IMR-90 (cell line): ENCODE results near the gene CD93.

Source experiments
- CEBPB ChIP-seq: IDR thresholded peaks from 2 replicates; pipeline ENCODE4 v1.6.1; 2012; ENCODE audit warnings: low read depth, low read length, improper control_type of control experiment
- POLR2A ChIP-seq: IDR thresholded peaks from 2 replicates; pipeline ENCODE4 v1.6.1; 2012; ENCODE audit warnings: mild to moderate bottlenecking, low read depth, low read length
- TF ChIP-seq, protein P1 (sequence below): conservative IDR thresholded peaks from 2 replicates; pipeline ENCODE4 v1.5.1; 2012; ENCODE audit warnings: mild to moderate bottlenecking, low read depth, low read length, improper control_type of control experiment

DNA sequence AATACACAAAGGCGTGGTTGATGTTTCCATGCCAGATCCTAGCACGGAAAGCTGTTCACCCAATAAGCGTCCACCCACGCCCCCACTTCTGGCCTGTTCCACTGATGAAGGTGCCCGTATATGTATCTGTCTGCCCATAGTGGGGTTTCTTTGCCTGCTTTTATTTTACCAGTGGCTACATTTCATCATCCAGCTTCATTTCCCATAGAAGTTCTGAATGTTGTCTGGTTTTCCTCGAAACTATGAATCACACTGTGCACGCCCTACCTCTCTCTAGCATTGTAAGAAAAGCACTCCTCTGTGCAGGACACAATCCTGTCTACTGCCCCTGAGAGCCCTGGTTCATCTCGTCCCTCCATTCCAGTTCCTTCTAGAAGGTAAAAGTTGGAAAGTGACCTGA, 8.8 kb upstream of the CD93 start:
- TF ChIP-seq, protein P1, sequence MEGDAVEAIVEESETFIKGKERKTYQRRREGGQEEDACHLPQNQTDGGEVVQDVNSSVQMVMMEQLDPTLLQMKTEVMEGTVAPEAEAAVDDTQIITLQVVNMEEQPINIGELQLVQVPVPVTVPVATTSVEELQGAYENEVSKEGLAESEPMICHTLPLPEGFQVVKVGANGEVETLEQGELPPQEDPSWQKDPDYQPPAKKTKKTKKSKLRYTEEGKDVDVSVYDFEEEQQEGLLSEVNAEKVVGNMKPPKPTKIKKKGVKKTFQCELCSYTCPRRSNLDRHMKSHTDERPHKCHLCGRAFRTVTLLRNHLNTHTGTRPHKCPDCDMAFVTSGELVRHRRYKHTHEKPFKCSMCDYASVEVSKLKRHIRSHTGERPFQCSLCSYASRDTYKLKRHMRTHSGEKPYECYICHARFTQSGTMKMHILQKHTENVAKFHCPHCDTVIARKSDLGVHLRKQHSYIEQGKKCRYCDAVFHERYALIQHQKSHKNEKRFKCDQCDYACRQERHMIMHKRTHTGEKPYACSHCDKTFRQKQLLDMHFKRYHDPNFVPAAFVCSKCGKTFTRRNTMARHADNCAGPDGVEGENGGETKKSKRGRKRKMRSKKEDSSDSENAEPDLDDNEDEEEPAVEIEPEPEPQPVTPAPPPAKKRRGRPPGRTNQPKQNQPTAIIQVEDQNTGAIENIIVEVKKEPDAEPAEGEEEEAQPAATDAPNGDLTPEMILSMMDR, result no peak
- TF ChIP-seq CEBPB (no peak), POLR2A (no peak)
